CD4-positive, alpha-beta T cell treated with Interleukin-10 for 1 hour (primary cell): ENCODE data around the gene FFAR2.
A peak's percentile ranks its signal among the peaks of the same experiment; 100 is the strongest.
"Not testable (repeated sequence)": the region's sequence is repeated elsewhere in the genome, so short reads cannot be mapped to it uniquely, and the experiment has no call there.

Experiments
- DNase-seq: peaks from one replicate; pipeline ENCODE4 v3.0.0-alpha.2; 2020

The FFAR2 gene

DNA sequence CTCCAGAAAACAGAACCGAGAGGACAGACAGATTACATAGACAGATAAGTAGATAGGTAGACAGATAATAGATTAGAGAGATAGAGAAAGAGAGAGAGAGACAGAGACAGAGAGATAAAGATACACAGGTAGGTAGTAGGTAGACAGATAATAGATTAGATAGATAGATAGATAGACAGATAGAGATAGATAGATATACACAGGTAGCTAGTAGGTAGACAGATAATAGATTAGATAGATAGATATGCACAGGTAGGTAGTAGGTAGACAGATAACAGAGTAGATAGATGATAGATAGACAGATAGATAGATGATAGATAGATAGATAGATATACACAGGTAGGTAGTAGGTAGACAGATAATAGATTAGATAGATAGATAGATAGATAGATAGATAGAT, 10.1 kb downstream of the FFAR2 start:
- no peak for DNase-seq

DNA sequence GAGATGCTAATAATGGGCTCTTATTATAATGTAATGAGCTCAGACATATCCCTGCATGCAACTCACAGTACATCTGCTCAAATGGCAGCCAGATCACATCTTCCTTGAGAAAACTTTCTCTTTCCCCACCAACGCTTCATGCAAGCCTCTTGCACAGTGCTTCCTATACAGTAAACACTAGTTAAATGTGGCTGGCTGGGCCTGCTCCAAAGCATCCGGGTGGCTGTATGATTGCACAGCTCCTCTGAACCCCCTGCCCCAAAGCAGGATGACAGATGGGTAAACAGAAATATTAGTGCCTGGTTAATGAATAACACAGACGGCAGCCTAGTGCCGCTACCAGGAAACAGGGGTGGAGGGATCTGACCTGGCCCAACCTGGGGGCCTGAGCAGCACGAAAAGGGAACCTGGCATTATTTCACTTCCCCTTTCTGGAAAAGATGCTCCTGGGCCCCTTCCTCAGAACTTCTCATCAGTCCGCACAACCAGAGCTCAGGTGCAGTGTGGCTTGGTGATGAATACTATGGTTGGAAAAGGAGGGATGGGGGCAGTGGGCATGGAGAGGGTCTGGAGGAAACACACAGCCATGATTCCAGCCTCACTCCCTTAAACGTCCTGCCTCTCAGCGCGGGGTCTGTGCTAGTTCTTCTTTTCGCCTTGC, 10.8 kb downstream of the FFAR2 start:
- no peak for DNase-seq

DNA sequence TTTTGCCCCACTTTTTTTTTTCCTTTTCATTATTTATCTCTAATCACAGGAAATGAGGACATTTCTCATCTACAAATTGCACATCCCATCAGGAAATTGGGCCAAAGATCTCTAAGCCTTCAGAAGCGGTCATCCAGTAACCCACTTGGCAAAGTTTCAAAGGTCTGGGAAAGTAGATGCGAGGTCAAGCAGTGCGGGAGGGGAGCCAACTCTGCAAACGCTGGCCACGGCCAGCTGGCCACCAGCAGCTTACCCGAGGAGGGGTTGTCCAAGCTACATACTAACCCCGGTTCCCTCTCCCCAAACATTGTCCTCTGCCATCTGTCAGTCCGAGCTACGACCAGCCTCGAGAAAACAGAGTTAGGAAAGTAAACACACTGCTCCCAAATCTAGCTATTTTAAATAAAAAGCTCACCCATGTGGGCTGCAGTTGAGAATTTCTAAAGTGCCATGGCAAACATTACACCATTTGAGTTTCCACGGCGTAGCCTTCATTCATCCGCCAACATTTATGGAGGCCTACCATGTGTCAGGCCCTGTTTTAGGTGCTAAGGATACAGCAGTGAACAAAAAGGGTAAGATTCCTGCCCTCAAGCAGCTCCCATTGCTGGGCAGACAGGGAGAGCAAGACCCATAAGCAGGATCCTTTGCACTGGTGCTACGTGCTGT, 11.5 kb downstream of the FFAR2 start:
- DNase-seq, result no peak

- DNase-seq, result no peak
Measured at GRCh38 chr19:35460608-35461007, 12.6 kb downstream of the FFAR2 start.

- DNase-seq, result no peak
Measured at GRCh38 chr19:35461060-35461459, 13.0 kb downstream of the FFAR2 start.

DNA sequence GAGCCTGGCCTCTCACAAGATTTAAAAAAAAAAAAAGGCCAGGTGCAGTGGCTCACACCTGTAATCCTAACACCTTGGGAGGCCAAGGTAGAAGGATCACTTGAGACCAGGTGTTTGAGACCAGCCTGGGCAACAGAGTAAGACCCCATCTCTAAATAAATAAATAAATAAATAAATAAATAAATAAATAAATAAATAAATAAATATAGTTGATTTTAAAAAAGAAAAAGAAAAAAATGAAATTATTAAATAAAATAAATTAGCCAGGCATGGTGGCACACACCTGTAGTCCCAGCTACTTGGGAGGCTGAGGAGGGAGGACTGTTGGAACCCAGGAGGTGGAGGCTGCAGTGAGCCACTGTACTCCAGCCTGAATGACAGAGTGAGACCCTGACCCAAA, 13.7 kb downstream of the FFAR2 start:
- DNase-seq, result not testable (repeated sequence)

DNA sequence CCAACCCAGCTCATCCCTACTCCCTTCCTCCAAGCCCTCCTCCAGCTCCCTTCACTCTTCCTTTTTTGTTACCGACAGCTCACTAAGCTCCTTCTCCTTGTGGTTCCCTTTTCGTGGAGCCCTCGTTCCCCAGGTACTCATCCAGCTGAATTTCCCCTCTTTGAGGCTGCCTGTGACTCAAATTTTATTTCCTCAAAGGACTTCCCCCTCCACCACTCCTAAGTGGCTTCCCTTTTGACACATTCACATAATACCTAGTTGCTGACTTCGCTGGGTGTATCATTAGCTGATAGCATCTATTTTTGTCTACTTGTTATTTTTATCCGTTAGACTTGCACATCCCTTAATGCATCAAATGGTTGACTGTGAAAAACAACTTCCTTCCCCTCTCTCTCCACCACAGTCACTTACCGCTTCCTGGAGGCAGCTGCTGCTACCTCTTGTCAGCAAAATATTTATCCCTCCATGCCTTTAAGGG, 14.5 kb downstream of the FFAR2 start:
- DNase-seq, result peak; percentile 85

DNA sequence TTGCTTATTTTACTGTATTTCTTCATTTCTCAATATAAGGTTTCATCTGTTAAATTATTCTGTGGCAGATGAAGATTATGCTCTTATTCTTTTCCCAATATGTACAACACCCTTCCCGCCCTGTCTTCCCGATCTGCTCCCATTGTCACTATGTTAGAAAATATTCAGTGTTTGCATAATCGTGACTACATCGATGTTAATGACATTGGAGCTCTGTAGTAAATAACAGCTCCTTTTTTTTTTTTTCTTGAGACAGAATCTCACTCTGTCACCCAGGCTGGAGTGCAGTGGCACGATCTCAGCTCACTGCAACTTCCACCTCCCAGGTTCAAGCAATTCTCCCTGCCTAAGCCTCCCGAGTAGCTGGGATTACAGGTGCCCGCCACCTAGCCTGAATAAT, 14.9 kb downstream of the FFAR2 start:
- DNase-seq, result not testable (repeated sequence)

DNA sequence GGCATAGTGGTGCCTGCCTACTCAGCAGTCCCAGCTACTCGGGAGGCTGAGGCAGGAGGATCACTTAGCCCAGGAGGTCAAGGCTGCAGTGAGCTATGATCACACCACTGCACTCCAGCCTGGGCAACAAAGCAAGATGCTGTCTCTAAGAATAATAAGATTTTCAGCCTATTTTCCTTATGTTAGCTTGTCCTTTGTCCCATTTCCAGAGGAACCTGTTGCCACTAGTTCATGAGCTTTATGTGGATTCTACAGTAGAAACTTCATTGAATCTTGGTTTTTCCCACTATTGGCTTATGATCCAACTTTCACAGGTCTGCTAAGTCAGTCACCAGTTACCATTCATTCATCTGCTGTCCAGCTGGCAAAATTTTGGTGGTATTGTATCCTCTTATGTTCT, 18.2 kb downstream of the FFAR2 start:
- DNase-seq, result no peak

DNA sequence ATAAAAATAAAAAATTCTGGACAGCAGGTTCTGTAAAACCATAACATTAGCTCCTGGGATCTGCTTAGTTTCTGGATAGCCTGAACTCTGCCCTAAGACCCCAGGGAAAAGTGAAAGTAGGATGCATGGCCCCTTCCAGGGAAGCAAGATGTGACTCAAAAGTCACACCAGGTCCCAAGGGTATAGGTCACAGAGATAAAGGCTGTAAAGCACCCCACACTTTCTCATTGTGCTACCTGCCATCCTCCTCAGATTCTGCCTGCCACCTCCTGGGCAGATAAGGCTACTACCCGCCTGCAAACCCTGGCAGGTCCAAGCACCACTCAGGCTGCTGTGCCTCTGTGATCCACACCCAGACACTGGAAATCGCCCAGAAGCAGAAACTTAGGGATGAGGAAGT, 20.6 kb downstream of the FFAR2 start:
- peak; percentile 77 for DNase-seq

- DNase-seq, result no peak
Measured at GRCh38 chr19:35470128-35470527, 22.1 kb downstream of the FFAR2 start.

GRCh38 chr19:35471075-35471474, 23.0 kb downstream of the FFAR2 start:
- DNase-seq, result not testable (repeated sequence)

DNA sequence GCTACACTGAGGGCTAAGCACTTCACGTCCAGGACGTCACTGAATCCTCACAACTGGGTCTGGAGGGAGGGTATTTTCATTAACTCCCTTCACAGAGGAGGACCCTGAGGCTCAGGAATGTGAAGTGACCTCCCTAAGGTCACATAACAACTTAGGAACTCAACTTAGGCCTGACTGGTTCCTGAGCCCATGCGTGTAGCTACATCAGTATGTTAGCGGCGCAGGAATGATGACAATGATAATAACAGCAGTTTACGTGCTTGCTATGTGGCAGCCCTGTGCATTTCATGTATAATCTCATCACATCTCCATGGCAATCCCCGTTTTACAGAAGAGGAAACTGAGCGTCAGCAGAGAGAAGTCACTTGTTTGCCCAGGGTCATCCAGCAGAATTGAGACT, 23.9 kb downstream of the FFAR2 start:
- no peak for DNase-seq

- DNase-seq, result no peak
Measured at GRCh38 chr19:35474104-35474503, 26.0 kb downstream of the FFAR2 start.

GRCh38 chr19:35474594-35474993, 26.5 kb downstream of the FFAR2 start:
- not testable (repeated sequence) for DNase-seq

DNA sequence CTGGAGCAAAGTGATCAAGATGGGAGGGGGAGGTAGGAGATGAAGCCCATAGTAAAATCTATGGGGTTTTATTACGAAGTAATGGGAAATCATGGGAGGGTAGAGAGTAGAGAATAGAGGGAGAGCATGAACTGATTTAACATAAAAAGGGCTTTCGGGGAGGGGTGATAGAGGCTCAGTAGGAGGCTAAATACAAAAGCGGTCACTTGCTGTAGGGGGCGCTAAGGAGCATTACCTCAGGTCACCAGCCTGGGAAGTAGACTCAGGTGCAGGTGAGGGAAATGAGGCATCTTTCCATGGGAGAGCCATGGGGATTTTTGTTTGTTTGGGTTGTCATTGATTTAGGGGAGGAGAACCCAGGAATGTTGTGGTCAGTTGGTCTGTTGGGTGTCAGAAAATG, 28.1 kb downstream of the FFAR2 start:
- DNase-seq, result no peak

DNA sequence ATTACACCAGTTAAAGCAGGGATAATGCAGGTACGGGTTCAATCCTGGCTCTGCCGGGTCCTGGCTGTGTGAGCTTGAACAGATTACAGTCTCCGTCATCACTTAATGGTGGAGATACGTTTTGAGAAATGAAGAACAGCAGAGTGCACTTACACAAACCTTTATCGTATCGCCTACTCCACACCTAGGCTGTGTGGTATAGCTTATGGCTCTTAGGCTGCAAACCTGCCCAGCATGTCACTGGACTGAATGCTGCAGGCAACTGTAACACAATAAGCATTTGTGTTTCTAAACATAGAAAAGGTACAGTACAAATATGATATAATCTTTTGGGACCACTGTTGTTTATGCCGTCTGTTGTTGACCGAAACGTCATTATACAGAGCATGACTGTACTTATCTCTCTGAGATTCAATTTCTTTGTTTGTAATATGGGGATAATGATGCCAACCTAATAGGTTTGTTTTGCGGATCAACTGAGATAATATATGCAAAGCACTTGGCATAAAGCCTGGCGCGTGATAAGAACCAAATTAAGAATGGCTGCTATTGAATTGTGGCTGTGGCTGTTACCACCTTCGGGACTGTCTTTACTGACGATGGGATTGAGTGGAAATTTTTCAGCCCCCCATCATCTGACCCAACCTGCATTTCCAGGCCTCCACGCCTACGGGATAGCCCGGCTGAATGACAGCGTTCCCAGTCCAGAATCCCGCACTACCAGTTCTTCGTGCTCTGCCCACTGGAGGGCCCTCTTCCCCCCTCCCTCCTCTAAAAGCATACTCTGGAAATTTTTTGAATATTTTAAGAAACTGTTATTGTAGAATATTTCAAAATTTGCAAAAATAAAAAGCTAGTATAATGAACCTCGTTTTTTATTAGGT, 31.0 kb downstream of the FFAR2 start:
- no peak for DNase-seq

DNA sequence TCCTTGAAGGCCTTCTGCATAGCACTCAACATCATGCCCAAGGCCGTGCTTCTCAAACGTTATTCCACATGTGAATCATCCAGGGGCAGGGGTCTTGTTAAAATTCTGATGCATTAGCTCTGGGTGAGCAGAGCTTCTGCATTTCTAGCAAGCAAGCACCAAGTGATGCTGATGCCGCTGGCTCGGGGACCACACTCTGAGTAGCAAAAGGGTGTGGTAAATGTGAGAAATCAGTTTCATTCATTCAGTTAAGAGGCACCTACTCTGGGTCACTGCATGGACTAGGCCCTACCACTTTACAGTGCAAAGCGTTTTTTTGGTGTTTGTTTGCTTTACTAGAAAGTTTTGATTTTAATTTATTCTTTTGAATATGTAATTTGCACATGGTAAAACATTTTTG, 35.0 kb downstream of the FFAR2 start:
- DNase-seq, result no peak

GRCh38 chr19:35484252-35485036, 36.4 kb downstream of the FFAR2 start:
- DNase-seq, result no peak

GRCh38 chr19:35486268-35486708, 38.2 kb downstream of the FFAR2 start:
- DNase-seq, result no peak

GRCh38 chr19:35487656-35488182, 39.7 kb downstream of the FFAR2 start:
- DNase-seq, result no peak

GRCh38 chr19:35488677-35489076, 40.6 kb downstream of the FFAR2 start:
- DNase-seq, result no peak

GRCh38 chr19:35490364-35490763, 42.3 kb downstream of the FFAR2 start, which contains the start of gene KRTDAP:
Gene KRTDAP (minus strand): TSS chr19:35490464. CDS start chr19:35490442, 22 bp downstream.
- no peak for DNase-seq
